Measurements from ENCODE around the gene GALNT14. TPM values are rescaled to one million over a fixed set of nuclear protein-coding genes. Genes with fewer than 3 reads are reported as not detected.

Gene GALNT14
- total RNA-seq, 3 donors from 2014 or later: 0.16 to 4.3 (median 4.1) TPM

DNA sequence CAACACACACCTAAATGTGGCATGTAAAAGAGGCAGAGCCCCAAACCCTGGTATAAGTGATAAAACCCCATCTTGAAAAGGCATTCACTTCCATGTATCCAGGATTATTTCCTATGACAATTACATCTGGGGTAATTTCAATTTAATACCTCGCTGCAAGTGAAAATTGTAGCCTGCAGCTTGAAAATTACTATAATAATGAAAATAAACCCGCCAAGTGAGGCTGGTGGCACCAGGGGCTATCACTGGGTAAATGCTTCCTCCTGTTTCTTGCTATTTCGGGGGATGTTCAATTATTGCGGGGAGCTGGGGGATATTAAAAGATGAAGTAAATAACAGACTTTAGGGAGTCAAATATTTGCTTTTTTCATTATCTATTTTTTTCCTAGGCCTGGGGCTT, 171.5 kb downstream of the GALNT14 start:
- intact Hi-C loops (cut with DNase I; ENCODE audit: low total_unique reads): no loop called here
- Histone ChIP-seq H3K36me3 (no peaks in the 10 kb centered on the region), H3K9me3 (no peaks in the 10 kb centered on the region), H3K27me3 (peaks cover 0 to 6% of the 10 kb centered on the region in 2 donors), H3K4me3 (no peak overlapping the region), H3K4me1 (no peaks in the 10 kb centered on the region), H3K27ac (no peak overlapping the region)
- DNase-seq (ENCODE audit: low spot score in 2 of 2): no peak
- TF ChIP-seq CTCF (IDR thresholded peaks at IDR 0.05): no peak
- TF ChIP-seq POLR2AphosphoS5 (IDR thresholded peaks at IDR 0.05): no peak
- no peak for TF ChIP-seq POLR2A (IDR thresholded peaks at IDR 0.05)

DNA sequence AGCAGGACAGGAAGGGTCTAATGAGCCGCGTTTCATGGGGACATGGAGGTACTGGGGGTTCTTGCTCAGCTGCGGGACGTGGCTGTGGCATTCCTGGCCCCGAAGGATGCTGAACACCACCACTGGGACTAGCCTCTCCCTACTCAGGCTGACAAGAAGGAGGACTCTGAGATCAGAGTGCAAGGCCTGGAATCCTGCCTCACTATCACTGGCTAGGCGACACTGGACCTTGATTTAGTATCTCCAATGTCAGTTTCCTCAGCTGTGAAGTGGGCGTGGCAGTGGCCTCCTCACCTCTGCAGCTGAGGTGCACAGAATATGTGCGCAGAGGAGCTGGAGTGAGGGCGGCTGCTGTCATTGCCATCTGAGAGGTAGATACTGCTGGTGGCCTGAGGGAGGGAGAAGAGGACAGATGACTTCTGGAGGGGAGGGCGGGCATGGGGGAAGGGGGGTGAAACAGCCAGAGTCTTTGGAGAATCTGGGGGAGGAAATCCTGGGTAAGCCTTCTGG, 173.2 kb downstream of the GALNT14 start:
- Histone ChIP-seq H3K27me3 (peaks cover 0 to 6% of the 10 kb centered on the region in 2 donors), H3K4me1 (no peaks in the 10 kb centered on the region), H3K4me3 (no peak overlapping the region), H3K27ac (no peak overlapping the region), H3K36me3 (no peaks in the 10 kb centered on the region), H3K9me3 (no peaks in the 10 kb centered on the region)
- no peak for DNase-seq (ENCODE audit: low spot score in 2 of 2)
- intact Hi-C loops (cut with DNase I; ENCODE audit: low total_unique reads): no loop called here
- TF ChIP-seq POLR2AphosphoS5 (IDR thresholded peaks at IDR 0.05): no peak

DNA sequence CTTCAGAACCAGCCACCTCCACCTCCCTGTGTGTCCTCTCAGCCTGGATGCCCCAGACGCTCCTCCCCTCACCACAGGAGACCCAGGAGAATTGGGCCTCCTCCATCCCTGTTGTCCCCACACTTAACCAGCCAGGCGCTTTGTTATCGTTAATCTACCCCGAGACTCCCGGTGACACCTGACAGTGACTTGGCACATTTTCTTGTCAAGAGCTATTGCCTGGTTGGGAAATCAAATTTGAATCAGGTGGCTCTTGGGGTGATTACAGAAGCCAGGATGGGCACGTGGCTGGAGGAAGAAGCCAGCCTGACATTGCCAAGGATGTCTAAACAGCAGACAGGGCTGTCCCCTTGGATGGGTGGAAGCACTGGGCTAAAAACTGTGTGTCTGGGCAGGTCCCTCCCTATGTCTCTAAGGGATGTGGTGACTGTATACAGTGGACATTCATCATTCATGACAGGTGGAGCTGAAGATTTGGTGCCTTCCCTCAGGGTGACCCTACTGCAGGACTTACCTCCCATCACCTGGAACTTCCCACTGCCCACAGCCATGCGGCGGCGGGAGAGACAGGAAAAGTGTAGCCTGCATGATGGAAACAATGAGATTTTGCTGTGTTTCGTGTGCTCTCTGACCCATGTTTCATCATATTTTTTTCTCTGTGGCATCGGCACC, 173.8 kb downstream of the GALNT14 start:
- Histone ChIP-seq H3K9me3 (no peaks in the 10 kb centered on the region), H3K4me3 (no peak overlapping the region), H3K36me3 (no peaks in the 10 kb centered on the region), H3K27me3 (peaks cover 0 to 4% of the 10 kb centered on the region in 2 donors), H3K4me1 (no peaks in the 10 kb centered on the region), H3K27ac (no peak overlapping the region)
- TF ChIP-seq CTCF (IDR thresholded peaks at IDR 0.05): no peak
- no peak for TF ChIP-seq POLR2A (IDR thresholded peaks at IDR 0.05)
- no peak for TF ChIP-seq POLR2AphosphoS5 (IDR thresholded peaks at IDR 0.05)
- intact Hi-C loops (cut with DNase I; ENCODE audit: low total_unique reads): no loop called here
- DNase-seq (ENCODE audit: low spot score in 2 of 2): no peak

- intact Hi-C loops (cut with DNase I; ENCODE audit: low total_unique reads): no loop called here
- H3K4me1 ChIP-seq: no peaks in the 10 kb centered on the region
- H3K27me3 ChIP-seq: no peaks in the 10 kb centered on the region
- TF ChIP-seq CTCF (IDR thresholded peaks at IDR 0.05): no peak
- H3K36me3 ChIP-seq: no peaks in the 10 kb centered on the region
- DNase-seq (ENCODE audit: low spot score in 2 of 2): no peak
- no peak overlapping the region for H3K4me3 ChIP-seq
- no peaks in the 10 kb centered on the region for H3K9me3 ChIP-seq
- H3K27ac ChIP-seq: no peak overlapping the region
Measured at GRCh38 chr2:30963184-30963583, 175.1 kb downstream of the GALNT14 start.

GRCh38 chr2:30960213-30960612, 178.0 kb downstream of the GALNT14 start:
- no peak overlapping the region for H3K27ac ChIP-seq
- intact Hi-C loops (cut with DNase I; ENCODE audit: low total_unique reads): no loop called here
- no peaks in the 10 kb centered on the region for H3K27me3 ChIP-seq
- no peak for DNase-seq (ENCODE audit: low spot score in 2 of 2)
- no peaks in the 10 kb centered on the region for H3K36me3 ChIP-seq
- TF ChIP-seq POLR2A (IDR thresholded peaks at IDR 0.05): no peak
- TF ChIP-seq POLR2AphosphoS5 (IDR thresholded peaks at IDR 0.05): no peak
- no peak for TF ChIP-seq CTCF (IDR thresholded peaks at IDR 0.05)
- no peak overlapping the region for H3K4me3 ChIP-seq
- H3K4me1 ChIP-seq: no peaks in the 10 kb centered on the region
- H3K9me3 ChIP-seq: no peaks in the 10 kb centered on the region
